ENCODE results near the gene WDR18.

WDR18 gene

GRCh38 chr19:1042689-1043511 is 58.8 kb downstream of the WDR18 start:
- no peak overlapping the region for H3K27ac ChIP-seq (ENCODE audit: insufficient read depth, low read length, poor library complexity, severe bottlenecking)
- peaks cover 41% of the 10 kb centered on the region for H3K36me3 ChIP-seq (ENCODE audit: control insufficient read depth, insufficient read depth, low read length)

More at GRCh38 chr19:1042689-1043511, 58.8 kb downstream of the WDR18 start:
- H3K4me3 ChIP-seq (ENCODE audit: insufficient read depth, low read depth, low read length, poor library complexity, severe bottlenecking): no peak overlapping the region
- H3K4me1 ChIP-seq (ENCODE audit: control insufficient read depth, insufficient read depth, low read length, poor library complexity, severe bottlenecking): peaks cover 35% of the 10 kb centered on the region
- no peaks in the 10 kb centered on the region for H3K27me3 ChIP-seq (replicated peaks; ENCODE audit: control insufficient read depth, insufficient read depth, low read length, poor library complexity, severe bottlenecking)
- no peak for DNase-seq
- H3K9me3 ChIP-seq (ENCODE audit: control insufficient read depth, low read length): no peaks in the 10 kb centered on the region
